NOMO-1 (cell line): ENCODE measurements around the gene LRCH1.

ENCODE experiments used
- DNase-seq, 2 experiments: peaks; one replicate each; lab custom pipeline; 2025; ENCODE audit not compliant: unreplicated experiment in 2 of 2; lab: John Stamatoyannopoulos, UW

Gene LRCH1

GRCh38 chr13:46632176-46632575 is 79.2 kb downstream of the LRCH1 start:
- no peak for DNase-seq

- no peak for DNase-seq
Measured at GRCh38 chr13:46633416-46633815, 80.4 kb downstream of the LRCH1 start.

- DNase-seq: no peak
Measured at GRCh38 chr13:46636451-46636850, 83.5 kb downstream of the LRCH1 start.

GRCh38 chr13:46637213-46637612 is 84.2 kb downstream of the LRCH1 start:
- no peak for DNase-seq

- no peak for DNase-seq
Measured at GRCh38 chr13:46638262-46638661, 85.3 kb downstream of the LRCH1 start.

- DNase-seq: no peak
Measured at GRCh38 chr13:46639033-46639981, 86.3 kb downstream of the LRCH1 start.

GRCh38 chr13:46640843-46641242 is 87.9 kb downstream of the LRCH1 start:
- peak in 1 of 2 experiments; percentile 26 for DNase-seq

- no peak for DNase-seq
Measured at GRCh38 chr13:46641274-46642081, 88.5 kb downstream of the LRCH1 start.

- no peak for DNase-seq
Measured at GRCh38 chr13:46642254-46642653, 89.3 kb downstream of the LRCH1 start.

- no peak for DNase-seq
Measured at GRCh38 chr13:46643165-46643777, 90.3 kb downstream of the LRCH1 start.

- DNase-seq: no peak
Measured at GRCh38 chr13:46644816-46645215, 91.8 kb downstream of the LRCH1 start.

- DNase-seq: peak in 1 of 2 experiments; percentile 61
Measured at GRCh38 chr13:46647512-46648065, 94.6 kb downstream of the LRCH1 start.

- no peak for DNase-seq
Measured at GRCh38 chr13:46648166-46648607, 95.2 kb downstream of the LRCH1 start.

GRCh38 chr13:46649816-46650215 is 96.8 kb downstream of the LRCH1 start:
- DNase-seq: no peak

- DNase-seq: no peak
Measured at GRCh38 chr13:46654951-46655350, 102.0 kb downstream of the LRCH1 start.

GRCh38 chr13:46655377-46656180 is 102.6 kb downstream of the LRCH1 start:
- DNase-seq: peak in 1 of 2 experiments; percentile 75

GRCh38 chr13:46656786-46657185 is 103.8 kb downstream of the LRCH1 start:
- no peak for DNase-seq

- no peak for DNase-seq
Measured at GRCh38 chr13:46659413-46660065, 106.6 kb downstream of the LRCH1 start.

GRCh38 chr13:46660416-46660815 is 107.4 kb downstream of the LRCH1 start:
- peak in 1 of 2 experiments; percentile 22 for DNase-seq
